RWPE1 (cell line): ENCODE data around the gene CASP1.
"Not testable (repeated sequence)": the region's sequence is repeated elsewhere in the genome, so short reads cannot be mapped to it uniquely, and the experiment has no call there.

ENCODE experiments used
- CTCF ChIA-PET: fragments of 350-600 bp; sonication (Branson Sonifier 250); formaldehyde crosslinking; extraction: SDS; loops from one replicate; lab custom pipeline; 2021; lab: Yijun Ruan, JAX
- POLR2A ChIA-PET: fragments of 400-600 bp; formaldehyde crosslinking; extraction: SDS; loops from one replicate; lab custom pipeline; 2020; ENCODE audit warnings: antibody characterized with exemption; ENCODE audit not compliant: low non-redundant PET; lab: Yijun Ruan, JAX
- DNase-seq: peaks from one replicate; pipeline ENCODE4 v3.0.0; 2012; ENCODE audit warnings: low spot score
- H3K27ac ChIP-seq: fragments of 450-650 bp; 2 replicates; pipeline ENCODE4 v1.5.1; 2017
- TF ChIP-seq, protein P1 (sequence below): fragments of 450-650 bp; conservative IDR thresholded peaks from 2 replicates; pipeline ENCODE4 v1.5.1; 2017; ENCODE audit warnings: low read depth, mild to moderate bottlenecking

Gene CASP1

DNA sequence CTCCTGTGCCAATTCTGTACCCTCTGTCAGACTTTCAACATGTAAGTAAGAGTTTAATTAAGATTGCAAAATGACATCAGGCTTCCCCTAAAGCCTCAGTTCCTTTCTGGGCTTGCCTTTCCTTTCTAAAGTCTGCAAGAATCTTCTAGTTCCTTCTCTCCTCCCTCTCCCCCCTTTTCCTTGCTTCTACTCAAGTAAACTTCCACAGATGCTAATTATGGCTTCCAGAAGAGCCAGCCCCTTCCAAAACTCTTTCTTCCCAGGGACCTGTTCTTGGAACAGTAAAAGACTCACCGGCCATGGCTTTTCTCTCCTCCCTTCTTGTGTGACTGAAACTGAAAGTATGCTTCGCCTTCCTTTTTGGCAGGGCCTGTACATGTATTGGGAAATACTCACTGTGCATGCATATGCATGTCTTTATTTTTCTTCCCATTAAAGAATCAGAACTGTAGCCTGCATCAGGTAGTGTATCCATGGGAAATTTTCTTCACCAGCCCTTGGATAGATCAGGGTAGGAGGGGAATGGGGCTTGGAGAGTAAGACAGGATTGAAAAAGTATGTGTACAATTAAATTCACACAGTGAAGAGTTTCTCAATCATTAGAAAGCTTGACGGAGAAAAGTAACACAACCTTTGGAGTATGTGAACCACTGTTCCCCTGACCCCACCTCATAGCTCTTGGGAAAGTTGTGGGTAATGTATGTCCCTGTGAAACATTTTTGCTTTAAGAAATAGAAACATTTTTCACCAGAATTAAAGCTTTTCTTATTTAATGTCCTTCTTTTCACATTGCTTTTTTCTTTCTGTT lies at the start of gene CASP1:
CASP1 (minus strand) TSS at position 332 of the 808 bp plus-strand sequence; CDS start at position 301, 31 bp downstream.
- TF ChIP-seq, protein P1, sequence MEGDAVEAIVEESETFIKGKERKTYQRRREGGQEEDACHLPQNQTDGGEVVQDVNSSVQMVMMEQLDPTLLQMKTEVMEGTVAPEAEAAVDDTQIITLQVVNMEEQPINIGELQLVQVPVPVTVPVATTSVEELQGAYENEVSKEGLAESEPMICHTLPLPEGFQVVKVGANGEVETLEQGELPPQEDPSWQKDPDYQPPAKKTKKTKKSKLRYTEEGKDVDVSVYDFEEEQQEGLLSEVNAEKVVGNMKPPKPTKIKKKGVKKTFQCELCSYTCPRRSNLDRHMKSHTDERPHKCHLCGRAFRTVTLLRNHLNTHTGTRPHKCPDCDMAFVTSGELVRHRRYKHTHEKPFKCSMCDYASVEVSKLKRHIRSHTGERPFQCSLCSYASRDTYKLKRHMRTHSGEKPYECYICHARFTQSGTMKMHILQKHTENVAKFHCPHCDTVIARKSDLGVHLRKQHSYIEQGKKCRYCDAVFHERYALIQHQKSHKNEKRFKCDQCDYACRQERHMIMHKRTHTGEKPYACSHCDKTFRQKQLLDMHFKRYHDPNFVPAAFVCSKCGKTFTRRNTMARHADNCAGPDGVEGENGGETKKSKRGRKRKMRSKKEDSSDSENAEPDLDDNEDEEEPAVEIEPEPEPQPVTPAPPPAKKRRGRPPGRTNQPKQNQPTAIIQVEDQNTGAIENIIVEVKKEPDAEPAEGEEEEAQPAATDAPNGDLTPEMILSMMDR: no peak
- DNase-seq: peak; percentile 74
- ChIA-PET CTCF (interaction anchor here (0.7 kb wide), 1 partner anchor 742 kb away, joined by 3 read pairs; no protein-coding TSS in a partner anchor), POLR2A (no interaction called here)
- H3K27ac ChIP-seq: peak within 1 kb of the TSS; percentile 57

DNA sequence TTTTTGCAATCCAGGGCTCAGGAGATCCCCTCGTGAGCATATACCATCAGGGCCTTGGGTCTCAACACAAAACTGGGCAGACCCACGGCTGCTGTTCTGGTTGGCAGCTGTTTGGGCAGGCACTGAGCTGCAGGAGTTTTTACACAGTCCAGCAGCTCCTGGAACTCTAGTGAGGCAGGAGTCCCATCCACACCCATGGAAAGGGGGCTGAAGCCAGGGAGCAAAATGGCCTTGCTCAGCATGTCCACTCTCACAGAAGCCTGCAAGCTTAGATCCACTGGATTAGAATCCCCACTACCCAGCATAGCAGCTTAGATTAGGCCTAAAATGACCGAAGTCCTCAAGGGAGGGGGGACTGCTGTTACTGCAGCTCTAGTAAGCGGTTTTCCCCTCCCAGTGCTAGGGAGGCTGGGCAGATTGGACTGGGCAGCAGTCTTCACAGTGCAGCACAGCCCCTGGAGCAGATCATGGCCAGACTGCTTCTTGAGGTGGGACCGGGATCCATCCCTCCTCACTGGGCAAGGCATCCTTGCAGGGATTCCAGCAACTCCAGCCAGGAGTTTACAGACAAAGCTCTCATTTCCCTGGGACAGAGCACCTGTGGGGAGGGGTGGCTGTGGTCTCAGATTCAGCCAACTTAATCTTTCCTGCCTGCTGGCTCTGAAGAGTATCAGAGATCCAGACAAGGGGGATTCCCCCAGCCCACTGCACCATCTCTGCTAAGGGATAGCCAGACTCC lies 46.6 kb upstream of the CASP1 start:
- ChIA-PET CTCF (no interaction called here), POLR2A (no interaction called here)
- TF ChIP-seq, protein P1: no peak
- H3K27ac ChIP-seq: no peak overlapping the region
- no peak for DNase-seq

DNA sequence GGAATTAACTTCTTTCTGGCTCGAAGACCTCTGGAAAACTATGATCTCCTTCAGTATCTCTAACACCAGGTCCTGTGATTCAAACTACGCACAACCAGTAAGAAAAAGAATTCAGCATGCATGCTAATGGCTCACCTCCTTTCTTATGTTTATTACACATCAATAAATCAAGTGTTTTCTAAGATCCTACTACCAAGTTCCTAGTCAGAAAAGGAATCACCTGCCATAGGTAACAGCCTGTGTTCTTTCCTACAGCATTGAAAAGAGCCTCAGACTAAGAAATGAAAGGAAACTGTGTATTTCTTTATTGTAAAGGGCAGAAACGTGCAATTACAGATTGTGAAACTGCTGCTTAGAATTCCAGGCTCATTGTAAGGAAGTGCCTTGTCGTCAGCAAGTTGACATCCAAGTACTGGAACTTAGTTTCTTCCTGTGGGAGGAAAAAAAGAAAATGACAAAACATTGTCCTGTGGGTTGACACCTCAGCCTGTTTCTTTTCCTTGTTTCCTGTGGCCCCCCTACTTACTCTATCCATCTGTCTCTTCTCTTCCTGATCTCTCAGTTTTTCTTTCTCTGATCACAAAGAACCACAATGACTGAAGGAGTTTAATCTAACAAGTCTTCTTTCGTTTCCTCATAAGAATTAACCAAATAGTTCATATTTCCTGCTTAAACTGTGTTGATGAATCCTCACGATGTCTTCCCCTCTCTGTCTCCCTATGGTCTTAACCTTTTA lies 45.4 kb upstream of the CASP1 start:
- H3K27ac ChIP-seq, DNase-seq, POLR2A ChIA-PET, CTCF ChIA-PET: not testable (repeated sequence)

DNA sequence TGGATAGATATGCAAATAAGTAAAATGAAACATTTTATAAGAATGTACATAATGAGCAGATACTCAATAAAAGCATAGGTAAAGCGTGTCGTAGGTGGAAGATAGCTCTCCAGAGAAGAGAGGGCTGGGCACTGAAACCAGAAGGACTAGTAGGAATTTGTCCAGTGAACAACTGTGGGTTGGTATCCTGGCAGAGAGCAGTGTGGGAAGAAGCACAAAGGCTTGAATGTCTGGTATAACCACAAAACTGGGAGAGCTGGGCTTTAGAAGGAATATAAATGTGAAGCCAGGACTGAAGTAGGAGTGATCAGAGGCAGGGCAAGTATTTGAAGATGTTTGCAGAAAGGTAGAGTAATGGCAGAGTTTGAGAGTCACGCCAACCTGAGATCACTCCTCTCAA lies 43.3 kb upstream of the CASP1 start:
- H3K27ac ChIP-seq: no peak overlapping the region
- TF ChIP-seq, protein P1: no peak
- DNase-seq: no peak
- ChIA-PET CTCF (no interaction called here), POLR2A (no interaction called here)

DNA sequence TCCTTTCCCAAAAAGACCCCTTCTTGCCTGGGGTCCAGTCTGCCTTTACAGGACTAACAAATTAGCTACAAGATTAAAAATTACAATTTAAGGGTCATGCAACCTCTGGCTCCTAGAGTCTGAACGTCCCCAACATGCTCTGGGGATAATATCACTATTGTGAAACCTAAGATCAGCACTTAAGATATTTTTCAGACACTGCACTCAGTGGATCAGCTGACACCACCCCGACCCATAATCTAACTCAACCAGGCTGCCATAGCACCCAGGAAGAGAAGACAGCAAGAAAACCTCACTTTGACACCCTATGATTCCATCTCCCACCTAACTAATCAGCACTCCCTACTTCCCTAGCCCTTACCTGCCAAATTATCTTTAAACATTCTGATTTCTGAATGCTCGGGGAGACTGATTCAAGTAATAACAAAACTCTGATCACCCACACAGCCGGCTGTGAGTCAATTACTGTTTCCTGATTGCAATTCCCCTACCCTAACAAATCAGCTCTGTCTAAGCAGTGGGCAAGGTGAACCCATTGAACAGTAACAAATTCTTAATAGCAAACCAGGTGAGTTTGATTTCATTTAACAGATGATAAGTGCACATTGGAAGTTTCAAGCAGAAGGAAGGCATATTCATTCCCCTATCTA lies 42.3 kb upstream of the CASP1 start:
- DNase-seq, POLR2A ChIA-PET, H3K27ac ChIP-seq: not testable (repeated sequence)
- CTCF ChIA-PET: interaction anchor here (0.6 kb wide), 1 partner anchor 242 kb away, joined by 3 read pairs; no protein-coding TSS in a partner anchor

DNA sequence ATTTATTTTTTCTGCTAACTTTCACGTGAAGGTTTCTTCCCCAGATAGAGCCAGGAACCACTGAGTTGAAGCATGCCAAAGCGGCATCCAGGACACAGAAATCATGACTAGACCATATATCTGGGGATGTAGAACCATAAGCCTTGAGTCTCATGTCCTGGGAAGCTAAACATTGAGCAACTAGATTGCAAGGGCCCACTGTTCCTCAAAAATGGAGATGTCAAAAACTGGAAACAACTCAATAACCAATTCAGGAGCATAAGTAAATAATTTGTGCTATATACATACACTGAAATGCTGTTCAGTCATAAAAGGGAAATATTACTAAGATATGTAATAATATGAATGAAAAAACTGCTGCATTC lies 39.2 kb upstream of the CASP1 start:
- H3K27ac ChIP-seq: no peak overlapping the region
- TF ChIP-seq, protein P1: no peak
- ChIA-PET CTCF (no interaction called here), POLR2A (no interaction called here)
- DNase-seq: no peak
